DOHH2 (cell line): ENCODE measurements around the gene MFAP3L.
"Not testable (repeated sequence)": the region's sequence is repeated elsewhere in the genome, so short reads cannot be mapped to it uniquely, and the experiment has no call there.

Experiments
- H3F3A ChIP-seq: fragments of 200-600 bp; sonication (generic), shearing (Covaris generic); 2 replicates; pipeline ENCODE4 v1.6.0; 2016; ENCODE audit warnings: antibody characterized with exemption, mild to moderate bottlenecking; ENCODE audit not compliant: control insufficient read depth, insufficient read depth
- H3K27ac ChIP-seq: fragments of 200-600 bp; sonication (generic); 2 replicates; pipeline ENCODE4 v1.5.1; 2014; ENCODE audit warnings: low read depth, mild to moderate bottlenecking, low read length, moderate library complexity
- H3K27me3 ChIP-seq: fragments of 200-600 bp; sonication (generic); 2 replicates; pipeline ENCODE4 v1.6.1; 2014; ENCODE audit warnings: mild to moderate bottlenecking, low read length, mixed read lengths; ENCODE audit not compliant: control insufficient read depth
- H3K36me3 ChIP-seq: fragments of 200-600 bp; sonication (generic); 2 replicates; pipeline ENCODE4 v1.6.1; 2014; ENCODE audit warnings: mild to moderate bottlenecking, low read length, moderate library complexity, mixed read lengths; ENCODE audit not compliant: control insufficient read depth
- H3K4me1 ChIP-seq: fragments of 200-600 bp; sonication (generic); 2 replicates; pipeline ENCODE4 v1.6.1; 2014; ENCODE audit warnings: mild to moderate bottlenecking, low read length, mixed read lengths; ENCODE audit not compliant: control insufficient read depth
- H3K4me2 ChIP-seq: fragments of 200-600 bp; sonication (generic); 2 replicates; pipeline ENCODE4 v1.6.0; 2014; ENCODE audit warnings: mild to moderate bottlenecking, low read length, moderate library complexity
- H3K4me3 ChIP-seq: fragments of 200-600 bp; sonication (generic); 2 replicates; pipeline ENCODE4 v1.5.1; 2014; ENCODE audit warnings: mild to moderate bottlenecking, low read length, mixed read lengths
- H3K79me2 ChIP-seq: fragments of 200-600 bp; sonication (generic); 2 replicates; pipeline ENCODE4 v1.6.1; 2014; ENCODE audit warnings: mild to moderate bottlenecking, low read length, mixed read lengths; ENCODE audit not compliant: control insufficient read depth
- H3K9me2 ChIP-seq: fragments of 200-600 bp; sonication (generic); replicated peaks from 2 replicates; pipeline ENCODE4 v1.6.1; 2014; ENCODE audit warnings: mild to moderate bottlenecking, low read length, mixed read lengths; ENCODE audit not compliant: control insufficient read depth
- H3K9me3 ChIP-seq: fragments of 200-600 bp; sonication (generic); 2 replicates; pipeline ENCODE4 v1.6.1; 2014; ENCODE audit warnings: antibody characterized with exemption, low read length, mixed read lengths; ENCODE audit not compliant: control insufficient read depth, insufficient read depth
- H4K20me1 ChIP-seq: fragments of 200-600 bp; sonication (generic); 2 replicates; pipeline ENCODE4 v1.6.0; 2014; ENCODE audit warnings: low read depth, mild to moderate bottlenecking, antibody characterized with exemption, low read length, moderate library complexity; ENCODE audit not compliant: control insufficient read depth, insufficient read depth
- EZH2phosphoT487 ChIP-seq: fragments of 200-600 bp; sonication (generic); IDR thresholded peaks from 2 replicates; pipeline ENCODE4 v1.6.1; 2017; ENCODE audit warnings: borderline replicate concordance, mild to moderate bottlenecking, antibody characterized with exemption, low read length, moderate library complexity, mixed read lengths
- TF ChIP-seq, protein P1 (sequence below): fragments of 200-600 bp; sonication (generic); IDR thresholded peaks from one replicate; pipeline ENCODE4 v1.5.1; 2014; ENCODE audit warnings: antibody characterized with exemption, mild to moderate bottlenecking, low read depth, low read length; ENCODE audit not compliant: poor library complexity, severe bottlenecking

MFAP3L gene

DNA sequence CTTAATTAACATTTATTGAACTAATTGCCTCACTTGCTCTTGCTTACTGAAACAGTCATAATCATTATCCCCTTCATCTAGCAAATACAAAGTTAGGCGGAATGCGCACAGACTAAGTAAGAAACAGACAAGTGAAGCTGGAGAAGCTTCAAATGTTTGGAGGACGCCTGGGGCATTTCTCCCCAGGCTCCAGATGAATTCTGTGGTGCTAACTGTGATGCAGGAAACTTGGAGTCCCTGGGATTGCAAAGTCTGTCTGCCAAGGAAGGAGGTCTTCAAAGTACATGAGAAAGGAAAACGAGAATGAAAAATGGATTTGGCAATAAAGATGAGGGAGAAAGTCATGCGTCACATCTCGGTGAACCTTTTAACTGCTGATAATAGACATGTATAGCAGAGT lies 23.6 kb upstream of the MFAP3L start:
- no peak overlapping the region for H3K4me3 ChIP-seq

DNA sequence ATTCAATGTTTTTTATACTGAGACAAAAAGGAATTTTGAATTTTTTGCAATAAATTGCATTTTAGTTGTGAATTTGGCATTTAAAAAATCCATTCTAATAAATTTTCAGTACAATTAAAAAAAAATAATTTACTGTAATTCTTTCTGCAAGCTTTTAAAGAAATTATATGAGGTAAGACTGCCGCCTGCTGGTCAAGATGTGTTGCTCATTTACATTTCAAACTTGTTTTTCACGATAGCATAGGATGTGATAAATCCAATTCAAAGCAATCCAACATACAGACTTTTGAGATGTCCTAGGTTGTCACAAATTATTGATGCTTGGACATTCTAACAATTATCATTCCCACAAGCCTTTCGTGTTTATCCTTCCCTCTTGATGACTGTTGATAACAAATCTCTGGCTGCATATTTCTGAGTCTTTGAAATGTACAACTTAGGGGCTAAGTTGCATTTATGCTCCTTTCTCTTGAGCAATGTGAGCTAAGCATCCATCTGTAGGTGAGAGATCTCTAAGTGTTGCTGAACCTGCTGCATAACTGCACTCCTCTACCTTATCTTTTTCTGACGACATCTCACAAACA lies 21.7 kb upstream of the MFAP3L start:
- TF ChIP-seq, protein P1, sequence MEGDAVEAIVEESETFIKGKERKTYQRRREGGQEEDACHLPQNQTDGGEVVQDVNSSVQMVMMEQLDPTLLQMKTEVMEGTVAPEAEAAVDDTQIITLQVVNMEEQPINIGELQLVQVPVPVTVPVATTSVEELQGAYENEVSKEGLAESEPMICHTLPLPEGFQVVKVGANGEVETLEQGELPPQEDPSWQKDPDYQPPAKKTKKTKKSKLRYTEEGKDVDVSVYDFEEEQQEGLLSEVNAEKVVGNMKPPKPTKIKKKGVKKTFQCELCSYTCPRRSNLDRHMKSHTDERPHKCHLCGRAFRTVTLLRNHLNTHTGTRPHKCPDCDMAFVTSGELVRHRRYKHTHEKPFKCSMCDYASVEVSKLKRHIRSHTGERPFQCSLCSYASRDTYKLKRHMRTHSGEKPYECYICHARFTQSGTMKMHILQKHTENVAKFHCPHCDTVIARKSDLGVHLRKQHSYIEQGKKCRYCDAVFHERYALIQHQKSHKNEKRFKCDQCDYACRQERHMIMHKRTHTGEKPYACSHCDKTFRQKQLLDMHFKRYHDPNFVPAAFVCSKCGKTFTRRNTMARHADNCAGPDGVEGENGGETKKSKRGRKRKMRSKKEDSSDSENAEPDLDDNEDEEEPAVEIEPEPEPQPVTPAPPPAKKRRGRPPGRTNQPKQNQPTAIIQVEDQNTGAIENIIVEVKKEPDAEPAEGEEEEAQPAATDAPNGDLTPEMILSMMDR: peak; percentile 63
- TF ChIP-seq EZH2phosphoT487: no peak
- Histone ChIP-seq H3K4me3 (no peak overlapping the region), H3K4me2 (no peak overlapping the region), H4K20me1 (no peaks in the 10 kb centered on the region), H3K27ac (no peak overlapping the region), H3K27me3 (no peaks in the 10 kb centered on the region), H3K9me2 (no peaks in the 10 kb centered on the region), H3K36me3 (no peaks in the 10 kb centered on the region), H3F3A (no peaks in the 10 kb centered on the region), H3K79me2 (no peaks in the 10 kb centered on the region), H3K9me3 (no peaks in the 10 kb centered on the region), H3K4me1 (no peaks in the 10 kb centered on the region)

More for the DNA sequence above, 23.6 kb upstream of the MFAP3L start:
- Histone ChIP-seq H3K9me3 (no peaks in the 10 kb centered on the region), H3K36me3 (no peaks in the 10 kb centered on the region), H4K20me1 (no peaks in the 10 kb centered on the region), H3K27ac (no peak overlapping the region), H3F3A (no peaks in the 10 kb centered on the region), H3K4me2 (no peak overlapping the region), H3K4me1 (no peaks in the 10 kb centered on the region), H3K9me2 (no peaks in the 10 kb centered on the region), H3K79me2 (no peaks in the 10 kb centered on the region), H3K27me3 (no peaks in the 10 kb centered on the region)
- TF ChIP-seq, protein P1: no peak
- no peak for TF ChIP-seq EZH2phosphoT487

DNA sequence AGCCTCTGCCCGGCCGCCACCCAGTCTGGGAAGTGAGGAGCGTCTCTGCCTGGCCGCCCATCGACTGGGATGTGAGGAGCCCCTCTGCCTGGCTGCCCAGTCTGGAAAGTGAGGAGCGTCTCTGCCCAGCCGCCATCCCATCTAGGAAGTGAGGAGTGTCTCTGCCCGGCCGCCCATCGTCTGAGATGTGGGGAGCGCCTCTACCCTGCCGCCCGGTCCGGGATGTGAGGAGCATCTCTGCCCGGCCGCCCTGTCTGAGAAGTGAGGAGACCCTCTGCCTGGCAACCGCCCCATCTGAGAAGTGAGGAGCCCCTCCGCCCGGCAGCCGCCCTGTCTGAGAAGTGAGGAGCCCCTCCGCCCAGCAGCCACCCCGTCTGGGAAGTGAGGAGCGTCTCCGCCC lies 20.0 kb upstream of the MFAP3L start:
- H3K9me2 ChIP-seq, H3K36me3 ChIP-seq, H3K9me3 ChIP-seq, H4K20me1 ChIP-seq, H3K4me1 ChIP-seq, H3K4me3 ChIP-seq, H3K27me3 ChIP-seq, H3K4me2 ChIP-seq, H3K79me2 ChIP-seq, H3K27ac ChIP-seq, H3F3A ChIP-seq: not testable (repeated sequence)

DNA sequence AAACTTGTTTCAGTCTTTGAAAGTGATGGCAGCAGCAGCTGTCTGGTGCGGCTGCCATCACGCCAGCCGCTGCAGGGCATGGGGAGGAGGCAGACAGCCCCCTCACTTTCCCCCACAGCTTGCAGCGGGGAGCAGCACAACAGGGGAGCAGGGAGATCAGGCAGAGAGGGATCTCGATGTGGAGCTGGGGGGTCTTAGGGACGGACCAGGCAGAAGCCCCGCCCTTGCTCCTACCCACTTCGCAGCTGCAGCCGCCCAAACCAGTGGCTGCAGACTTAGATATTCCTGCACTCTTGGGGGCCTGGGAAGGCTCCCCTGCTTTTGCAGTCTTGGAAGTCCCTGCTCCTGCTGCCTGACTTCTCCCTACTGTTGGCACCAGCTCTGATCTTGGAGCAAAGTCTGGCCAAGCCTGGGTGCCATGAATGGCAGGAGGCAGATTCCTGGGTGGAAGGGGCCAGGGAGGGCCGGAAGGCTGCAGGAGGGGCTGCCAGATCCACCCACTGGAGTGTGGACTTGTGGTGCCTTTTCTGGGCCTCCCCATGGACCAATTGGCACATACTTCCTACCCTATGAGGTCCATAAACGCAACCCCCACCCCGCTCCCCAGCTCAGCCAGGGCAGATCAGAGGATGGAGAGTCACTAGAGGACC lies 14.0 kb upstream of the MFAP3L start:
- Histone ChIP-seq H3K36me3 (no peaks in the 10 kb centered on the region), H3K4me2 (no peak overlapping the region), H3K4me1 (no peaks in the 10 kb centered on the region), H4K20me1 (no peaks in the 10 kb centered on the region), H3K27me3 (no peaks in the 10 kb centered on the region), H3K9me2 (no peaks in the 10 kb centered on the region), H3F3A (no peaks in the 10 kb centered on the region), H3K9me3 (no peaks in the 10 kb centered on the region), H3K27ac (no peak overlapping the region), H3K79me2 (no peaks in the 10 kb centered on the region), H3K4me3 (no peak overlapping the region)
- no peak for TF ChIP-seq EZH2phosphoT487
- TF ChIP-seq, protein P1: no peak
